ENCODE measurements around the gene GALNT10.

DNA sequence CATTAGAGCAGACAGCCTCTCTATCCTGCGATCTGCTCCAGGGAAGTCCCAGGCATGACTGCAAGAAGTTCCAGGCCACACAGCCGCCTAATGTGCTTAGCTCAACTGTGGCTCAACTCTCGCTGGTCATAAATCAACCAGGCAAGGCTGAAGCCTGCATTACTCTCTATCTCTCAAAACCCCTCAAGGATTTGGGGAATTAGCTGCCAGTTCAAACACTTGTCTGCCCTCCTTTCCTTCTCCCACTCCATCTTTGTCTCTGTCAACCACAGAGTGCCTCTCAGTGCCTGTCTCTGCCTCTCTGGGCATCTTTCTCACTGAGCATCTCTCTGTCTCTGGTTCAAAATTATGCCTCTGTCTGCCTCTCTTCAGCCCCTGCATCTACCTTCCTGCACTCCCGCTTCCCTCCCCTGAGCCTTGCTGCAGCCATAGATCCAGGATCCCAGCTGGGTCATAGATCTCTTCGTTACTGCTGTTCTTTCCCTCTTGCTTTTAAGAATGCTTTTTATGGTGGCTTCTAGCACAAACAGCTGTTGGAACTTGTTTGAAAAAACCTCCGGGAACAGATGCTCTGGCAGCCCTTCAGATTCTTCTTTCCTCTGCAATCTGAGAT, 27.9 kb upstream of the GALNT10 start:
- TF ChIP-seq, protein P1, sequence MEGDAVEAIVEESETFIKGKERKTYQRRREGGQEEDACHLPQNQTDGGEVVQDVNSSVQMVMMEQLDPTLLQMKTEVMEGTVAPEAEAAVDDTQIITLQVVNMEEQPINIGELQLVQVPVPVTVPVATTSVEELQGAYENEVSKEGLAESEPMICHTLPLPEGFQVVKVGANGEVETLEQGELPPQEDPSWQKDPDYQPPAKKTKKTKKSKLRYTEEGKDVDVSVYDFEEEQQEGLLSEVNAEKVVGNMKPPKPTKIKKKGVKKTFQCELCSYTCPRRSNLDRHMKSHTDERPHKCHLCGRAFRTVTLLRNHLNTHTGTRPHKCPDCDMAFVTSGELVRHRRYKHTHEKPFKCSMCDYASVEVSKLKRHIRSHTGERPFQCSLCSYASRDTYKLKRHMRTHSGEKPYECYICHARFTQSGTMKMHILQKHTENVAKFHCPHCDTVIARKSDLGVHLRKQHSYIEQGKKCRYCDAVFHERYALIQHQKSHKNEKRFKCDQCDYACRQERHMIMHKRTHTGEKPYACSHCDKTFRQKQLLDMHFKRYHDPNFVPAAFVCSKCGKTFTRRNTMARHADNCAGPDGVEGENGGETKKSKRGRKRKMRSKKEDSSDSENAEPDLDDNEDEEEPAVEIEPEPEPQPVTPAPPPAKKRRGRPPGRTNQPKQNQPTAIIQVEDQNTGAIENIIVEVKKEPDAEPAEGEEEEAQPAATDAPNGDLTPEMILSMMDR (IDR thresholded peaks at IDR 0.05): no peak
- TF ChIP-seq ZFX (IDR thresholded peaks at IDR 0.05; ENCODE audit: borderline replicate concordance): no peak
